ENCODE data around the gene FKBP5. TPM values are rescaled to one million over a fixed set of nuclear protein-coding genes. Genes with fewer than 3 reads are reported as not detected.
"Not testable (repeated sequence)": the region's sequence is repeated elsewhere in the genome, so short reads cannot be mapped to it uniquely, and the experiment has no call there.

FKBP5 gene
- total and polyA plus RNA-seq, 12 donors: 20.3 to 199 (median 48.6) TPM

DNA sequence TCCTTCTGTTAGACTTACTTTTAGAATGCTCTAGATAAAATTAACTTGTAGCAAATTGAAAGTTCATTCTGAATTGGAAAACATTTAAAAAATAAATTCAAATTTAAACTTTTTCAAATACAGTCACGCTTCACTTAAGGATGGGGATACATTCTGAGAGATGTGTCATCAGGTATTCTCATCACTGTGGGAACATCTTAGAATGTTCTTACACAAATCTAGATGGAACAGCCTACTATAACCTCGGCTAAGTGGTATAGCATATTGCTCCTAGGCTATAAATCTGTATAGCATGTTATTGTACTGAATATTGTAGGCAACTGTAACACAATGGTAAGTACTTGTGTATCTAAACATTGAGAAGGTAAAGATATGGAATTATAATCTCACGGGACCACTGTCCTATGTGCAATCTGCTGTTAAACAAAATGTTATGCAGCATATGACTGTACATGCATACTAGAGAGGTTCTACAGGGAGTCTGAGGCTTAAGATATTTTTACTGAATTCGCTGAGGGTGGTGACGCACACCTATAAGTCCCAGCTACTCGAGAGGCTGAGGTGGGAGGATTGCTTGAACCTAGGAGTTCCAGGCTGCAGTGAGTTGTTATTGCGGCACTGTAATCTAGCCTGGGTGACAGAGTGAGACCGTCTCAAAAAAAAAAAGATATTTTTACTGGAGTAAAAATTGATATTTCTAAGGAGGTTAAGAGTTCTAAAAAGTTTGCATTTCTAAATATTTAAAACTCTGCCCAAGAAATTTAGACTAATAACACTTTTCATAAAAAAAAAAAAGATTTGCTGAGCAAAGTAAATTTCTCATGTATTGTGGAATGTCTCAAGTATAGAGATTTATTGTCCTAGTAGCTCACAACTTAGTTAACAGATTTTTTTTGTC, 88.7 kb downstream of the FKBP5 start:
- no peak for DNase-seq
- intact Hi-C loops (cut with DNase I): loop anchor here in 5 of 10 donors (2.0 to 10.0 kb wide), 4 partner anchors 85 to 132 kb away; partner anchors contain the start of gene FKBP5 (in 4 of the 5)
- TF ChIP-seq, protein P1, sequence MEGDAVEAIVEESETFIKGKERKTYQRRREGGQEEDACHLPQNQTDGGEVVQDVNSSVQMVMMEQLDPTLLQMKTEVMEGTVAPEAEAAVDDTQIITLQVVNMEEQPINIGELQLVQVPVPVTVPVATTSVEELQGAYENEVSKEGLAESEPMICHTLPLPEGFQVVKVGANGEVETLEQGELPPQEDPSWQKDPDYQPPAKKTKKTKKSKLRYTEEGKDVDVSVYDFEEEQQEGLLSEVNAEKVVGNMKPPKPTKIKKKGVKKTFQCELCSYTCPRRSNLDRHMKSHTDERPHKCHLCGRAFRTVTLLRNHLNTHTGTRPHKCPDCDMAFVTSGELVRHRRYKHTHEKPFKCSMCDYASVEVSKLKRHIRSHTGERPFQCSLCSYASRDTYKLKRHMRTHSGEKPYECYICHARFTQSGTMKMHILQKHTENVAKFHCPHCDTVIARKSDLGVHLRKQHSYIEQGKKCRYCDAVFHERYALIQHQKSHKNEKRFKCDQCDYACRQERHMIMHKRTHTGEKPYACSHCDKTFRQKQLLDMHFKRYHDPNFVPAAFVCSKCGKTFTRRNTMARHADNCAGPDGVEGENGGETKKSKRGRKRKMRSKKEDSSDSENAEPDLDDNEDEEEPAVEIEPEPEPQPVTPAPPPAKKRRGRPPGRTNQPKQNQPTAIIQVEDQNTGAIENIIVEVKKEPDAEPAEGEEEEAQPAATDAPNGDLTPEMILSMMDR (IDR thresholded peaks at IDR 0.05): no peak
- peak overlapping the region; percentile 84 to 96 (median 91) for H3K27ac ChIP-seq
- peaks cover 14 to 98% (median 46%) of the 10 kb centered on the region in 9 donors for H3K4me1 ChIP-seq
- no peaks in the 10 kb centered on the region for H3K9me3 ChIP-seq
- no peak overlapping the region for H3K4me3 ChIP-seq
- no peak for ATAC-seq
- no peaks in the 10 kb centered on the region for H3K27me3 ChIP-seq
- H3K36me3 ChIP-seq: peaks cover 0 to 26% (median 11%) of the 10 kb centered on the region in 9 donors
- 72 to 79% methylated on average over 8 of the region's 8 CpGs for WGBS, 2 donors

DNA sequence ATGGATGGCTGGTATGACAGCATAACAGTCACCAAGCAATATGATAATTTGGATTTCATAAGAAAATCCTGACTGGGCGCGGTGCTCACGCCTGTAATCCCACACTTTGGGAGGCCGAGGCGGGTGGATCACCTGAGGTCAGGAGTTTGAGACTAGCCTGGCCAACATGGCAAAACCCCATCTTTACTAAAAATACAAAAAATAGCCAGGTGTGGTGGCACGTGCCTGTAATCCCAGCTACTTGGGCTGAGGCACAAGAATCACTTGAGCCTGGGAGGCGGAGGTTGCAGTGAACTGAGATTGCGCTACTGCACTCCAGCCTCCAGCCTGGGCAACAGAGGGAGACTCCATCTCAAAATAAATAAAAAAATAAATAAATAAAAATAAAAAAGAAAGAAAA, 90.1 kb downstream of the FKBP5 start:
- H3K27me3 ChIP-seq; ATAC-seq; intact Hi-C loops (cut with DNase I); H3K9me3 ChIP-seq; DNase-seq; H3K4me3 ChIP-seq: not testable (repeated sequence)
- 97% methylated on average over 8 of the region's 8 CpGs for WGBS, 2 donors
- Histone ChIP-seq H3K36me3 (peaks cover 0 to 37% (median 11%) of the 10 kb centered on the region in 9 donors), H3K27ac (peak overlapping the region in 2 of 10 donors; percentile 90 to 92), H3K4me1 (peaks cover 14 to 91% (median 45%) of the 10 kb centered on the region in 9 donors)

DNA sequence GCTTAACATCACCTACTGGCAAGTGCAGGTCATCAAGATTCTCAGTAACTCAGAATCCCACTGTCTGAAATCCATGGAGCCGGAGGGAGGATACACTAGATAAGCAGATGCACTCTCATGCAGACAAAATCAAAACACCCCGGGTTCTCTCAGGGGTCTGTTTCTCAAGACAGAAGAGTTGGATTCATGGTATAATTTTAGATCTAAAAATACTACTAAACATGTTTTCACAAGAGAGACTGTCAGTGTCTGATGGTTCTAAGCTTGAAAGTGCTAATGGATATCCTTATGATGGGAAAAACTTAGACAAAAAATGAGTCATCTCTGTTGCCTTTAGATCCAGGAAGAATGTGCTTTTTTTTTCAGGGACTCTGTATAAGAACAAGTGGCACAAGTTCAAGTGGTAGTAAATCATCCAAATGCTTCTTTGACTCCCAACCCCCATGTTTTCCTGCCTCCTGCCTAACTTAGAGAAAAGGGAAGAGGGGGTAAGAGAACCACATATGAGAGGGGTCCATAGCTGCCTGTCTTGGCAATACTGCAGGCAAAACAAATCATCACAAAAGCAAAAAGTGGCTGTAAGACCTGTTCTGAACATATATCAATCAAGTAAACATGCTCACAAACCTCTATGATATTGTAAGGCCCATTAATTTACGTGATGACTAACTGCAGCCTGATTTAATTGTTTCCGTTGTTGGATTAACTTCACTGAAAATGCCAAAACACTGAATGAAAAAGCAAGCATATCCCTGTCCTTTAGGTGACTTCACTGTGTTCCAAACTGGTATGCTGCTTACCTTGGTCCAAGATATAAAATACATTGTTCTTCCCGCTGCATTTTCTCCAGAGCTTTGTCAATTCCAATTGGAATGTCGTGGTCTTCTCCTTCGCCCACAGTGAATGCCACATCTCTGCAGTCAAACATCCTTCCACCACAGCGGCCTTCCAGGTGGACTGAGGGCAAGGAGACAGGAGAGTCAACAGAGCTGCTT, 92.0 kb downstream of the FKBP5 start:
- WGBS, 2 donors: 86 to 88% methylated on average over 8 of the region's 8 CpGs
- Histone ChIP-seq H3K27me3 (no peaks in the 10 kb centered on the region), H3K27ac (peak overlapping the region in 1 of 10 donors; percentile 61), H3K36me3 (peaks cover 0 to 55% (median 11%) of the 10 kb centered on the region in 9 donors), H3K4me3 (no peak overlapping the region), H3K4me1 (peaks cover 14 to 91% (median 41%) of the 10 kb centered on the region in 9 donors), H3K9me3 (no peaks in the 10 kb centered on the region)
- no peak for DNase-seq
- ATAC-seq: no peak
- intact Hi-C loops (cut with DNase I): loop anchor here in 1 of 10 donors (1.0 kb wide), 1 partner anchor 44 kb away; no protein-coding TSS in a partner anchor
- TF ChIP-seq, protein P1 (IDR thresholded peaks at IDR 0.05): no peak

DNA sequence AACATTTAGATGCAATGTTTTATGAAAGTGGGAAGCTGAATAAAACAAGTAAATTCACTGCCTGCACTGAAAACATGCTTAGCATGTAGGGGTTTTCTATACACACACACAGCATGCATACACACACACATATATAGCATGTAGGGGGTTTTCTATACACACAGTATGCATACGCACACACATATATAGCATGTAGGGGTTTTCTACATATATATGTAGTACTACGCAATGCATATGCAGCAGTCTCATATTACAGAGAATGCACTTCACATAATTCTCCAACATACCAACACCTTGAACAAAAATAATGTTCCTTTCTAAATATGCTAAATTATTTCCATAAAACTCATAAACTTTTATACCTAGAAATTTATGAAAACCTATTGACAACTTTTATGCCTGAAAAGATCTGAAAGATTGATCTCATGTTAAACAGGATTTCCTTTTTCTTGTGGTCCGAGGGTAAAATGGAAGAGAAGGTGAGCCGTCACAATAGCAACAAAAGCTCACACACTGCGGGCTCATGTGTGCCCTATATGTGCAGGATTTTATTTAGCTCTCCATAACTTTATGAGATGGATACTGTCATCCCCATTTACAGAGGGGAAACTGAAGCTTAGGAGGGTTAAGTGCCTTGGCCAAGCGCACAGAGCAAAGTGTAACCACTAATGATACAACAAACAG, 94.1 kb downstream of the FKBP5 start:
- ATAC-seq (no peak), DNase-seq (no peak)
- peaks cover 0 to 64% (median 11%) of the 10 kb centered on the region in 9 donors for H3K36me3 ChIP-seq
- peaks cover 8 to 91% (median 40%) of the 10 kb centered on the region in 9 donors for H3K4me1 ChIP-seq
- no peak overlapping the region for H3K27ac ChIP-seq
- 94 to 99% methylated on average over 6 of the region's 6 CpGs for WGBS, 2 donors
- intact Hi-C loops (cut with DNase I): no loop called here
- no peaks in the 10 kb centered on the region for H3K9me3 ChIP-seq
- H3K27me3 ChIP-seq: no peaks in the 10 kb centered on the region
- H3K4me3 ChIP-seq: no peak overlapping the region
- TF ChIP-seq, protein P1 (IDR thresholded peaks at IDR 0.05): no peak

Measured in heart right ventricle (tissue), 16 donors.